ENCODE data around the gene FLNA. TPM values are rescaled to one million over a fixed set of nuclear protein-coding genes. Genes with fewer than 3 reads are reported as not detected.

FLNA gene
- total RNA-seq, 3 donors from 2014 or later, result 416 to 675 (median 622) TPM

- Histone ChIP-seq H3K36me3 (no peaks in the 10 kb centered on the region), H3K27ac (peak overlapping the region; percentile 91 to 92), H3K4me3 (peak overlapping the region; percentile 38 to 79 (median 68)), H3K4me1 (no peaks in the 10 kb centered on the region), H3K9me3 (no peaks in the 10 kb centered on the region), H3K27me3 (peaks cover 0 to 22% of the 10 kb centered on the region in 2 donors)
- TF ChIP-seq CTCF (IDR thresholded peaks at IDR 0.05) (peak; percentile 27 to 66 (median 47)), POLR2A (IDR thresholded peaks at IDR 0.05) (no peak), POLR2AphosphoS5 (IDR thresholded peaks at IDR 0.05) (peak in 1 of 3 donors; percentile 42)
- intact Hi-C loops (cut with DNase I; ENCODE audit: low total_unique reads), result no loop called here
- DNase-seq (ENCODE audit: low spot score in 2 of 2), result peak; percentile 74 to 89
Observed at GRCh38 chrX:154373340-154374306, 811 bp downstream of the FLNA start.

GRCh38 chrX:154372612-154373022, 1.8 kb downstream of the FLNA start:
- TF ChIP-seq CTCF (IDR thresholded peaks at IDR 0.05) (no peak), POLR2AphosphoS5 (IDR thresholded peaks at IDR 0.05) (no peak), POLR2A (IDR thresholded peaks at IDR 0.05) (no peak)
- Histone ChIP-seq H3K4me1 (no peaks in the 10 kb centered on the region), H3K9me3 (no peaks in the 10 kb centered on the region), H3K27ac (peak overlapping the region; percentile 91 to 92), H3K27me3 (peaks cover 0 to 22% of the 10 kb centered on the region in 2 donors), H3K4me3 (peak overlapping the region; percentile 68 to 79 (median 68)), H3K36me3 (no peaks in the 10 kb centered on the region)
- DNase-seq (ENCODE audit: low spot score in 2 of 2), result peak in 1 of 2 donors; percentile 65
- intact Hi-C loops (cut with DNase I; ENCODE audit: low total_unique reads), result no loop called here

- Histone ChIP-seq H3K27me3 (peaks cover 0 to 22% of the 10 kb centered on the region in 2 donors), H3K4me3 (peak overlapping the region; percentile 68 to 79 (median 68)), H3K27ac (peak overlapping the region; percentile 81 to 91), H3K4me1 (no peaks in the 10 kb centered on the region), H3K36me3 (no peaks in the 10 kb centered on the region), H3K9me3 (no peaks in the 10 kb centered on the region)
- DNase-seq (ENCODE audit: low spot score in 2 of 2), result no peak
- intact Hi-C loops (cut with DNase I; ENCODE audit: low total_unique reads), result no loop called here
- TF ChIP-seq POLR2AphosphoS5 (IDR thresholded peaks at IDR 0.05), result no peak
- no peak for TF ChIP-seq CTCF (IDR thresholded peaks at IDR 0.05)
- no peak for TF ChIP-seq POLR2A (IDR thresholded peaks at IDR 0.05)
Observed at GRCh38 chrX:154371789-154372300, 2.6 kb downstream of the FLNA start.

GRCh38 chrX:154371017-154371788, 3.2 kb downstream of the FLNA start:
- intact Hi-C loops (cut with DNase I; ENCODE audit: low total_unique reads), result no loop called here
- no peaks in the 10 kb centered on the region for H3K36me3 ChIP-seq
- peaks cover 0 to 21% of the 10 kb centered on the region in 2 donors for H3K27me3 ChIP-seq
- peak overlapping the region; percentile 68 to 79 (median 68) for H3K4me3 ChIP-seq
- no peaks in the 10 kb centered on the region for H3K4me1 ChIP-seq
- TF ChIP-seq CTCF (IDR thresholded peaks at IDR 0.05) (no peak), POLR2A (IDR thresholded peaks at IDR 0.05) (peak; percentile 81), POLR2AphosphoS5 (IDR thresholded peaks at IDR 0.05) (peak; percentile 90 to 95 (median 94))
- H3K9me3 ChIP-seq, result no peaks in the 10 kb centered on the region
- peak; percentile 87 to 93 for DNase-seq (ENCODE audit: low spot score in 2 of 2)
- peak overlapping the region; percentile 91 to 97 for H3K27ac ChIP-seq

Measured in breast epithelium (tissue), 4 donors.